Transverse colon (tissue), 4 donors: ENCODE results near the gene PRDM11.
A peak's percentile ranks its signal among the peaks of the same experiment; 100 is the strongest.

Experiments
- CTCF ChIP-seq, 5 experiments: fragments of 200-600 bp in 3 of 5; fragments of 450-650 bp in 2 of 5; sonication (generic) in 3 of 5; IDR thresholded peaks; 1 replicate in 2 of 5; 2 replicates in 3 of 5; pipeline ENCODE4 v1.5.1; 2016 to 2017; ENCODE audit warnings: antibody characterized with exemption in 5 of 5, inconsistent platforms in 3 of 5, mild to moderate bottlenecking in 2 of 5, moderate library complexity in 1 of 5
- EP300 ChIP-seq: sonication (generic); formaldehyde crosslinking; IDR thresholded peaks from one replicate; pipeline ENCODE4 v1.6.1; 2017; ENCODE audit warnings: antibody characterized with exemption, low read depth
- POLR2A ChIP-seq: fragments of 450-650 bp; IDR thresholded peaks from one replicate; pipeline ENCODE4 v1.6.1; 2016; ENCODE audit warnings: antibody characterized with exemption, mild to moderate bottlenecking, moderate library complexity
- POLR2AphosphoS5 ChIP-seq, 3 donors: sonication (generic); formaldehyde crosslinking; IDR thresholded peaks; one replicate each; pipeline ENCODE4 v1.6.1; 2016; ENCODE audit warnings: antibody characterized with exemption in 3 of 3

GRCh38 chr11:45147017-45147728 lies 734 bp downstream of the PRDM11 start:
- no peak for TF ChIP-seq CTCF (IDR thresholded peaks at IDR 0.05)
- peak; percentile 86 to 96 (median 93) for TF ChIP-seq POLR2AphosphoS5 (IDR thresholded peaks at IDR 0.05)
- no peak for TF ChIP-seq EP300
- peak; percentile 78 for TF ChIP-seq POLR2A
